Glutamatergic neuron (in vitro differentiated cells): ENCODE measurements around the gene SOWAHD. TPM values are rescaled to one million over a fixed set of nuclear protein-coding genes. Genes with fewer than 3 reads are reported as not detected.
A peak's percentile ranks its signal among the peaks of the same experiment; 100 is the strongest.

ENCODE experiments used
- DNase-seq: peaks from one replicate; pipeline ENCODE4 v3.0.0; 2022
- H3K27ac Mint-ChIP-seq: one replicate; pipeline ENCODE4 v1.8.0; 2020; ENCODE audit warnings: mild to moderate bottlenecking, mixed read lengths, inconsistent platforms; ENCODE audit not compliant: unreplicated experiment
- H3K27me3 Mint-ChIP-seq: one replicate; pipeline ENCODE4 v1.8.0; 2020; ENCODE audit warnings: mild to moderate bottlenecking, moderate library complexity, mixed read lengths, inconsistent platforms; ENCODE audit not compliant: unreplicated experiment
- H3K36me3 Mint-ChIP-seq: one replicate; pipeline ENCODE4 v1.8.0; 2020; ENCODE audit warnings: mild to moderate bottlenecking, mixed read lengths, inconsistent platforms; ENCODE audit not compliant: unreplicated experiment
- H3K4me1 Mint-ChIP-seq: one replicate; pipeline ENCODE4 v1.8.0; 2020; ENCODE audit warnings: mild to moderate bottlenecking, low read depth, mixed read lengths, inconsistent platforms; ENCODE audit not compliant: unreplicated experiment
- H3K4me3 Mint-ChIP-seq: one replicate; pipeline ENCODE4 v1.8.0; 2020; ENCODE audit warnings: mild to moderate bottlenecking, mixed read lengths, inconsistent platforms; ENCODE audit not compliant: unreplicated experiment
- H3K9me3 Mint-ChIP-seq: one replicate; pipeline ENCODE4 v1.8.0; 2020; ENCODE audit warnings: mild to moderate bottlenecking, moderate library complexity, mixed read lengths, inconsistent platforms; ENCODE audit not compliant: unreplicated experiment
- total RNA-seq: library from RNA; stranded (reverse); fragmentation: NEBNext Ultra II Directional; extraction: Animal tissue kit (Norgen Biotek cat#: 25700); gene quantifications from one replicate; pipeline ENCODE4 v1.2.1, GENCODE V29; 2021; ENCODE audit not compliant: unreplicated experiment
- TF ChIP-seq, protein P1 (sequence below): fragments of 200-600 bp; sonication (generic); IDR thresholded peaks from one replicate; pipeline ENCODE4 v1.5.0; 2021; ENCODE audit not compliant: partially characterized antibody, unreplicated experiment

Gene SOWAHD
- total RNA-seq, 1 donor from 2014 or later = not detected

GRCh38 chrX:119775517-119776238 lies 17.3 kb downstream of the SOWAHD start:
- TF ChIP-seq, protein P1, sequence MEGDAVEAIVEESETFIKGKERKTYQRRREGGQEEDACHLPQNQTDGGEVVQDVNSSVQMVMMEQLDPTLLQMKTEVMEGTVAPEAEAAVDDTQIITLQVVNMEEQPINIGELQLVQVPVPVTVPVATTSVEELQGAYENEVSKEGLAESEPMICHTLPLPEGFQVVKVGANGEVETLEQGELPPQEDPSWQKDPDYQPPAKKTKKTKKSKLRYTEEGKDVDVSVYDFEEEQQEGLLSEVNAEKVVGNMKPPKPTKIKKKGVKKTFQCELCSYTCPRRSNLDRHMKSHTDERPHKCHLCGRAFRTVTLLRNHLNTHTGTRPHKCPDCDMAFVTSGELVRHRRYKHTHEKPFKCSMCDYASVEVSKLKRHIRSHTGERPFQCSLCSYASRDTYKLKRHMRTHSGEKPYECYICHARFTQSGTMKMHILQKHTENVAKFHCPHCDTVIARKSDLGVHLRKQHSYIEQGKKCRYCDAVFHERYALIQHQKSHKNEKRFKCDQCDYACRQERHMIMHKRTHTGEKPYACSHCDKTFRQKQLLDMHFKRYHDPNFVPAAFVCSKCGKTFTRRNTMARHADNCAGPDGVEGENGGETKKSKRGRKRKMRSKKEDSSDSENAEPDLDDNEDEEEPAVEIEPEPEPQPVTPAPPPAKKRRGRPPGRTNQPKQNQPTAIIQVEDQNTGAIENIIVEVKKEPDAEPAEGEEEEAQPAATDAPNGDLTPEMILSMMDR = no peak
- Mint-ChIP-seq H3K9me3 (no peaks in the 10 kb centered on the region), H3K4me3 (no peak overlapping the region), H3K27me3 (peaks cover 2% of the 10 kb centered on the region), H3K4me1 (no peaks in the 10 kb centered on the region), H3K36me3 (no peaks in the 10 kb centered on the region), H3K27ac (no peak overlapping the region)
- DNase-seq = no peak

DNA sequence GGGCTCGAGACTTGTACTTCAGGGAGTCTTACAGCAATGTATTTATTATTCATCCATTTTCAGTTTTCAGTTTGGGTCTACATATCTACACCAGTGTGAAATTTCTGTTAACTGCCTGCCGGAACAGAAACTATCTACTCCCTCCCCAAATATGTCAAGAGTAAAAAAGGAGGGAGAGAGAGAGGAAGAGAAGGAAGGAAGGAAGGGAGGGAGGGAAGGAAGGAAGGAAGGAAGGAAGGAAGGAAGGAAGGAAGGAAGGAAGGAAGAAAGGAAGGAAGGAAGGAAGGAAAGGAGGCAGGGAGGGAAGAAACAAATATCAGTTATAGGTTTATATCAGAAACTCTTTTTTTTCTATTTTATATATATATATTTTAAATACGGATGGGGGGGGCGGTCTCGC lies 20.4 kb downstream of the SOWAHD start:
- Mint-ChIP-seq H3K9me3 (no peaks in the 10 kb centered on the region), H3K4me1 (no peaks in the 10 kb centered on the region), H3K4me3 (no peak overlapping the region), H3K27me3 (no peaks in the 10 kb centered on the region), H3K36me3 (no peaks in the 10 kb centered on the region), H3K27ac (no peak overlapping the region)
- TF ChIP-seq, protein P1 = no peak
- no peak for DNase-seq

DNA sequence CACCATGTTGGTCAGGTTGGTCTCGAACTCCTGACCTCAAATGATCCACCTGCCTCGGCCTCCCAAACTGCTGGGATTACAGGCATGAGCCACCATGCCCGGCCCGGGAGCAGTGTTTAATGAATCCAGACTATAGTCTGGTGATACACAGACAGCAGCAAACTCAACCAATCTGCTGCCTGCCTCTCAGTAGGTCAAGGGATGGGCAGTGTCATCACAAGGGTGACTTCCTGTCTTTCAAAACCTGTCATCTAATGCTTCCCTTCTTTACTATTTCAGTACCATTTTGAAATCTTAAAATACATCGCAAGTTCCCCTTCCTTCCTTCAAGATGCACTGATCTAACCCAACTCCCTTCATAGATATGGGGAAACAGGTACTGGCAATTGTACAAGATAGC lies 24.6 kb downstream of the SOWAHD start:
- TF ChIP-seq, protein P1 = no peak
- DNase-seq = no peak
- Mint-ChIP-seq H3K36me3 (no peaks in the 10 kb centered on the region), H3K27me3 (no peaks in the 10 kb centered on the region), H3K4me3 (no peak overlapping the region), H3K27ac (no peak overlapping the region), H3K4me1 (no peaks in the 10 kb centered on the region), H3K9me3 (no peaks in the 10 kb centered on the region)

GRCh38 chrX:119784747-119785446 lies 26.5 kb downstream of the SOWAHD start:
- Mint-ChIP-seq H3K4me3 (no peak overlapping the region), H3K9me3 (no peaks in the 10 kb centered on the region), H3K27ac (no peak overlapping the region), H3K4me1 (no peaks in the 10 kb centered on the region), H3K36me3 (no peaks in the 10 kb centered on the region), H3K27me3 (no peaks in the 10 kb centered on the region)
- DNase-seq = peak; percentile 48
- TF ChIP-seq, protein P1 = peak; percentile 29

DNA sequence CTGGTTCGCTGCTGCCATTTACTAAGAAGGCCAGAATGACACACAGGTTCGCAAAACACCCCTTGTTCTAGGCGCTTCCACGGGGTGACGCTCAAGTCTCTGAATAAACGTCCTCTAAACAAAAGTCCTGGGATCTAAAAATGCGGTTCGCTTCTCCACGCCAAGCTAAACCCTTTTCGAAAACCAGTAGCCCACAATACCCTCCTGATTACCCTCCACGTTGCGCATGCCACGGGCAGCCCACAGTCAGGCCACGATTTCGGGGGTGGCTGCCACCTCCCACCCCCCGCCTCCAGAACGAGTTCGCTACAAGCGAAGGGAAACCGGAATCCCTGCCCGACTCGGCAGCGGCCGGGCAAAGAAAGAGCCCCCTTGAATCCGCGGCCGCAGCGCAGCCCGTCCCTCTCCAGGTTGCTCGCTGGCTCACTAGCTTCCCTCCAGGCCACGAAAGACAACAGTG lies 32.6 kb downstream of the SOWAHD start:
- H3K27ac Mint-ChIP-seq = peak overlapping the region; percentile 85
- H3K4me3 Mint-ChIP-seq = peak overlapping the region; percentile 91
- no peaks in the 10 kb centered on the region for H3K36me3 Mint-ChIP-seq
- H3K4me1 Mint-ChIP-seq = no peaks in the 10 kb centered on the region
- no peaks in the 10 kb centered on the region for H3K9me3 Mint-ChIP-seq
- TF ChIP-seq, protein P1 = no peak
- H3K27me3 Mint-ChIP-seq = peaks cover 2% of the 10 kb centered on the region
- no peak for DNase-seq
